ENCODE measurements around the gene DNAJA3. TPM values are rescaled to one million over a fixed set of nuclear protein-coding genes. Genes with fewer than 3 reads are reported as not detected.

DNAJA3 gene
- total and polyA plus RNA-seq, 4 donors, result 24.8 to 38.5 (median 35.5) TPM

DNA sequence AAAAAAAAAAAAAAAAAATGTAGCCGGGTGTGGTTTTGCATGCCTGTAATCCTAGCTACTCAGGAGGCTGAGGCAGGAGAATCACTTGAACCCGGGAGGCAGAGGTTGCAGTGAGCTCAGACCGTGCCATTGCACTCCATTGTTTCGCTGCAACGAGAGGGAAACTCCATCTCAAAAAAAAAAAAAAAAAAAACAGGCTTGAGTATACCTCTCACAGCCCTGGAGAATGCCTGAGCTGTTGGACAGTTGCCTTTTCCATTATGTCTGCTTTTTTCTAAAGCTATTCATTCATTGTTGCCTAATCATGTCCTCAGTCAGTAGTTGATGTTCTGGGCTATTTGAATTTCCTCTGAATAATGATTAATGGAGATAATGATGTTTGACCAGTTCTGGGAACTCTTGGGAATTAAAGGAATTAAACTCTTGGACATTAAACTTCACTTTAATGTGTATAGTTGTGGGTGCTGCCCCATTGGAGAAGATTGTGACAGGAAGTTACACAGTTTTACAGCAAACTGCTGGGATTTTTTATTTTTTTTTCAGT, 62.4 kb downstream of the DNAJA3 start:
- 48 to 67% methylated on average over 5 of the region's 5 CpGs for WGBS, 2 donors
- Histone ChIP-seq H3K9me3 (ENCODE audit: control insufficient read depth in 4 of 4, insufficient read depth in 3 of 4, low read length in 3 of 4) (no peaks in the 10 kb centered on the region), H3K4me3 (no peak overlapping the region), H3K9ac (ENCODE audit: insufficient read depth in 1 of 2, low read length in 2 of 2) (no peak overlapping the region), H3K36me3 (ENCODE audit: control insufficient read depth in 4 of 4, insufficient read depth in 4 of 4, low read length in 4 of 4) (peaks cover 0 to 11% (median 6%) of the 10 kb centered on the region in 4 donors), H3K27ac (ENCODE audit: low read depth in 1 of 2, low read length in 1 of 2) (peak overlapping the region in 1 of 2 donors; percentile 97), H3K27me3 (ENCODE audit: control insufficient read depth in 3 of 3, insufficient read depth in 3 of 3, low read length in 2 of 3) (no peaks in the 10 kb centered on the region), H3K4me1 (ENCODE audit: control insufficient read depth in 5 of 5, insufficient read depth in 5 of 5, low read length in 5 of 5) (peaks cover 0 to 19% (median 0%) of the 10 kb centered on the region in 5 donors)
- DNase-seq (peak in 2 of 3 donors; percentile 39 to 53), ATAC-seq (ENCODE audit: insufficient read depth, low FRiP score) (peak; percentile 41)
- TF ChIP-seq, protein P1, sequence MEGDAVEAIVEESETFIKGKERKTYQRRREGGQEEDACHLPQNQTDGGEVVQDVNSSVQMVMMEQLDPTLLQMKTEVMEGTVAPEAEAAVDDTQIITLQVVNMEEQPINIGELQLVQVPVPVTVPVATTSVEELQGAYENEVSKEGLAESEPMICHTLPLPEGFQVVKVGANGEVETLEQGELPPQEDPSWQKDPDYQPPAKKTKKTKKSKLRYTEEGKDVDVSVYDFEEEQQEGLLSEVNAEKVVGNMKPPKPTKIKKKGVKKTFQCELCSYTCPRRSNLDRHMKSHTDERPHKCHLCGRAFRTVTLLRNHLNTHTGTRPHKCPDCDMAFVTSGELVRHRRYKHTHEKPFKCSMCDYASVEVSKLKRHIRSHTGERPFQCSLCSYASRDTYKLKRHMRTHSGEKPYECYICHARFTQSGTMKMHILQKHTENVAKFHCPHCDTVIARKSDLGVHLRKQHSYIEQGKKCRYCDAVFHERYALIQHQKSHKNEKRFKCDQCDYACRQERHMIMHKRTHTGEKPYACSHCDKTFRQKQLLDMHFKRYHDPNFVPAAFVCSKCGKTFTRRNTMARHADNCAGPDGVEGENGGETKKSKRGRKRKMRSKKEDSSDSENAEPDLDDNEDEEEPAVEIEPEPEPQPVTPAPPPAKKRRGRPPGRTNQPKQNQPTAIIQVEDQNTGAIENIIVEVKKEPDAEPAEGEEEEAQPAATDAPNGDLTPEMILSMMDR (IDR thresholded peaks at IDR 0.05; ENCODE audit: control extremely low read depth, extremely low read depth), result no peak

DNA sequence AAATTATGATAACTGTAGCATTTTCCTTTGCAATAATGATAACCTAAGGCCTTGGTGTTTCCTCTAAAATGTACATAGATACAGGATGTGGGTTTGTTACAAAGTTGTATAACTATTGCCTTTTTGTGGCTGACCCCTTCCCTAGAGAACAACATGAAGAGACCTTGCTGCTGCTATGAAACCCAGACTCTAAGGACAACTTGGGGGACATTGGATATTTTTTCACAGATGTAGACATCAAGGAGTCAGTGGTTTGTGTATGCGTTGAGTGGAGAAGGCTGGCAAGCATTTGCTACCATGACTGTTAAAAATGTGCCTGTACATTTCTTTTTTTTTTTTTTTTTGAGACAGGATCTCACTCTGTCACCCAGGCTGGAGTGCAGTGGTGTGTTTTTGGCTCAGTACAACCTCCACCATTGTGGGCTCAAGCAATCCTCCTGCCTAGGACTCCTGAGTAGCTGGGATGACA, 62.9 kb downstream of the DNAJA3 start:
- ATAC-seq (ENCODE audit: insufficient read depth, low FRiP score) (no peak), DNase-seq (no peak)
- H3K9me3 ChIP-seq (ENCODE audit: control insufficient read depth in 4 of 4, insufficient read depth in 3 of 4, low read length in 3 of 4), result no peaks in the 10 kb centered on the region
- H3K27me3 ChIP-seq (ENCODE audit: control insufficient read depth in 3 of 3, insufficient read depth in 3 of 3, low read length in 2 of 3), result no peaks in the 10 kb centered on the region
- H3K36me3 ChIP-seq (ENCODE audit: control insufficient read depth in 4 of 4, insufficient read depth in 4 of 4, low read length in 4 of 4), result peaks cover 0 to 11% (median 6%) of the 10 kb centered on the region in 4 donors
- TF ChIP-seq, protein P1 (IDR thresholded peaks at IDR 0.05; ENCODE audit: control extremely low read depth, extremely low read depth), result no peak
- H3K27ac ChIP-seq (ENCODE audit: low read depth in 1 of 2, low read length in 1 of 2), result peak overlapping the region; percentile 15 to 41
- no peak overlapping the region for H3K9ac ChIP-seq (ENCODE audit: insufficient read depth in 1 of 2, low read length in 2 of 2)
- no peak overlapping the region for H3K4me3 ChIP-seq
- WGBS, 2 donors, result 45 to 62% methylated on average over 1 of the region's 1 CpG
- H3K4me1 ChIP-seq (ENCODE audit: control insufficient read depth in 5 of 5, insufficient read depth in 5 of 5, low read length in 5 of 5), result peaks cover 0 to 19% (median 0%) of the 10 kb centered on the region in 5 donors

DNA sequence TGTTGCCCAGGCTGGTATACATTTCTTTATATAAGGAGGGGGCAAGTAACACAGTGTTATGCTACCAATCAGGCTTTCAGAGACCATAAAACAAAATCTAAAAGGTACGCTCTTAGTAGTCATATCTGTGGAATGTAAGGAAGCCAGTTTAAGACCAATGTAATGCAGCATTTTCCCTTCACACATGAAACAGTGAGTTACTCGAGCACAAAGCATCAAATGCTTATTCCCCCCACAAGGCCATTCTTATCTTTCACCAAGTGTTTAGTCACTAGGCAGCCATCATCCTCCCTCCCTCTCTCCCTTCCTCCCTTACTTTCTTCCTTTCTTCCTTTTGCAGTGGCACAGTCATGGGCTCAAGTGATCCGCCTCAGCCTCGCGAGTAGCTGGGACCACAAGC, 63.4 kb downstream of the DNAJA3 start:
- H3K9ac ChIP-seq (ENCODE audit: insufficient read depth in 1 of 2, low read length in 2 of 2), result no peak overlapping the region
- WGBS, 2 donors, result 93 to 94% methylated on average over 5 of the region's 5 CpGs

More for the DNA sequence above, 63.4 kb downstream of the DNAJA3 start:
- Histone ChIP-seq H3K27me3 (ENCODE audit: control insufficient read depth in 3 of 3, insufficient read depth in 3 of 3, low read length in 2 of 3) (no peaks in the 10 kb centered on the region), H3K36me3 (ENCODE audit: control insufficient read depth in 4 of 4, insufficient read depth in 4 of 4, low read length in 4 of 4) (peaks cover 0 to 11% (median 6%) of the 10 kb centered on the region in 4 donors), H3K27ac (ENCODE audit: low read depth in 1 of 2, low read length in 1 of 2) (peak overlapping the region; percentile 15 to 41), H3K4me3 (no peak overlapping the region), H3K4me1 (ENCODE audit: control insufficient read depth in 5 of 5, insufficient read depth in 5 of 5, low read length in 5 of 5) (peaks cover 0 to 19% (median 0%) of the 10 kb centered on the region in 5 donors), H3K9me3 (ENCODE audit: control insufficient read depth in 4 of 4, insufficient read depth in 3 of 4, low read length in 3 of 4) (no peaks in the 10 kb centered on the region)
- ATAC-seq (ENCODE audit: insufficient read depth, low FRiP score) (no peak), DNase-seq (no peak)
- TF ChIP-seq, protein P1 (IDR thresholded peaks at IDR 0.05; ENCODE audit: control extremely low read depth, extremely low read depth), result no peak

All from lung (tissue), 12 donors.